ENCODE data around the gene CCL19. TPM values are rescaled to one million over a fixed set of nuclear protein-coding genes. Genes with fewer than 3 reads are reported as not detected.

CCL19 gene
- total RNA-seq, 4 donors from 2014 or later = 0.57 to 1.7 (median 1.2) TPM; not detected in 1

- Histone ChIP-seq H3K4me1 (peaks cover 0 to 15% (median 0%) of the 10 kb centered on the region in 3 donors), H3K4me3 (no peak overlapping the region), H3K9me3 (no peaks in the 10 kb centered on the region), H3K27me3 (no peaks in the 10 kb centered on the region), H3K27ac (no peak overlapping the region), H3K36me3 (peaks cover 0 to 11% (median 0%) of the 10 kb centered on the region in 3 donors)
- no peak for TF ChIP-seq CTCF (IDR thresholded peaks at IDR 0.05)
- no peak for TF ChIP-seq POLR2A (IDR thresholded peaks at IDR 0.05)
- intact Hi-C loops (cut with DNase I) = no loop called here
- 100% methylated on average over 1 of the region's 1 CpG for WGBS, 2 donors
- DNase-seq = no peak
Observed at GRCh38 chr9:34671307-34671706, 19.8 kb downstream of the CCL19 start.

GRCh38 chr9:34669809-34670562 is 21.1 kb downstream of the CCL19 start:
- no peak for DNase-seq
- Histone ChIP-seq H3K27ac (no peak overlapping the region), H3K4me1 (peaks cover under 1 to 26% (median 1%) of the 10 kb centered on the region in 3 donors), H3K9me3 (no peaks in the 10 kb centered on the region), H3K4me3 (no peak overlapping the region), H3K27me3 (no peaks in the 10 kb centered on the region), H3K36me3 (peaks cover 0 to 11% (median 0%) of the 10 kb centered on the region in 3 donors)
- 90 to 94% methylated on average over 5 of the region's 5 CpGs for WGBS, 2 donors
- TF ChIP-seq CTCF (IDR thresholded peaks at IDR 0.05) = no peak
- TF ChIP-seq POLR2A (IDR thresholded peaks at IDR 0.05) = no peak
- intact Hi-C loops (cut with DNase I) = no loop called here

GRCh38 chr9:34665381-34666250 is 25.5 kb downstream of the CCL19 start:
- no peaks in the 10 kb centered on the region for H3K27me3 ChIP-seq
- peak; percentile 79 for DNase-seq
- H3K4me1 ChIP-seq = peaks cover 9 to 58% (median 20%) of the 10 kb centered on the region in 3 donors
- peaks cover 0 to 20% (median 0%) of the 10 kb centered on the region in 3 donors for H3K36me3 ChIP-seq
- 7 to 12% methylated on average over 6 of the region's 55 CpGs for WGBS, 2 donors
- H3K27ac ChIP-seq = peak overlapping the region; percentile 94 to 99 (median 98)
- intact Hi-C loops (cut with DNase I) = no loop called here
- H3K4me3 ChIP-seq = peak overlapping the region; percentile 49 to 88 (median 72)
- TF ChIP-seq POLR2A (IDR thresholded peaks at IDR 0.05) (peak in 2 of 4 donors; percentile 76 to 85), CTCF (IDR thresholded peaks at IDR 0.05) (no peak)
- no peaks in the 10 kb centered on the region for H3K9me3 ChIP-seq

GRCh38 chr9:34665067-34665380 is 26.1 kb downstream of the CCL19 start:
- Histone ChIP-seq H3K27ac (peak overlapping the region; percentile 94 to 99 (median 98)), H3K27me3 (no peaks in the 10 kb centered on the region), H3K4me3 (peak overlapping the region; percentile 49 to 88 (median 72)), H3K4me1 (peaks cover 9 to 62% (median 20%) of the 10 kb centered on the region in 3 donors), H3K36me3 (peaks cover 0 to 24% (median 0%) of the 10 kb centered on the region in 3 donors), H3K9me3 (no peaks in the 10 kb centered on the region)
- intact Hi-C loops (cut with DNase I) = no loop called here
- TF ChIP-seq CTCF (IDR thresholded peaks at IDR 0.05) (no peak), POLR2A (IDR thresholded peaks at IDR 0.05) (peak in 1 of 4 donors; percentile 6)
- 5 to 15% methylated on average over 8 to 10 of the region's 26 CpGs for WGBS, 2 donors
- DNase-seq = no peak
